GM23248 (cell line): Measurements from ENCODE around the gene NUDT22.

Experiments
- EZH2 ChIP-seq: fragments of 200-600 bp; sonication (generic); IDR thresholded peaks from 2 replicates; pipeline ENCODE4 v1.6.1; 2018; ENCODE audit warnings: antibody characterized with exemption, mild to moderate bottlenecking; ENCODE audit not compliant: insufficient read depth, poor library complexity, severe bottlenecking
- EZH2phosphoT487 ChIP-seq: fragments of 200-600 bp; sonication (generic); IDR thresholded peaks from 2 replicates; pipeline ENCODE4 v1.6.1; 2018; ENCODE audit warnings: antibody characterized with exemption, moderate library complexity, mild to moderate bottlenecking, low read depth; ENCODE audit not compliant: insufficient read depth

- TF ChIP-seq EZH2phosphoT487: no peak
- TF ChIP-seq EZH2: no peak
Observed at GRCh38 chr11:64181506-64182411, 44.3 kb upstream of the NUDT22 start.
